Measurements from ENCODE around the gene KLHL22.
A peak's percentile ranks its signal among the peaks of the same experiment; 100 is the strongest.
"Not testable (repeated sequence)": the region's sequence is repeated elsewhere in the genome, so short reads cannot be mapped to it uniquely, and the experiment has no call there.

Gene KLHL22

GRCh38 chr22:20525048-20525447 lies 29.5 kb upstream of the KLHL22 start:
- intact Hi-C loops (cut with DNase I) = no loop called here
- DNase-seq = no peak

DNA sequence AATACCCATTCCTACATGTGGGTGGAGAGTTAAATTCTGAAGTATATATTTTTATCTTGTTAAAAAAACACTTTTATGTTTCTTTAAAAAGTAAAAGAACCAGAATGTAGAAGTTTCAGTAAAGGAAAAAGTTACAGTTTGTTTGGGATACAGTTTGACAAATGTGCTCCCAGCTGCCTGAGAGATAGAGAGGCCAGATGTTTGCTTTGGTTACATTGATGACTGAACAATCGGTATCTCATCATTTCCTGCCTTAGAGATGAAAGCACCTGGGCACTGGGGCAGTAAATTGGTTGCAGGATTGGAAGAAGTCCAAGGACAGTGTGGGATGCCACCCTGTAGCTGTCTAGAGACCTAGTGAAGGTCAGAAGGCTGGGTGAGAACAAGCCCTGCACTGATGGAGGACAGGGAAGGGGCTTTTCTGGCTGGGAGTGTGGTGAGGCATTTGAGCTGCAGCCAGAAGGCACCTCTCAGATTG lies 28.4 kb upstream of the KLHL22 start:
- intact Hi-C loops (cut with DNase I) = no loop called here
- peak in 1 of 10 donors; percentile 17 for DNase-seq

- DNase-seq = peak in 1 of 10 donors; percentile 63
- intact Hi-C loops (cut with DNase I) = no loop called here
Observed at GRCh38 chr22:20523086-20523983, 27.7 kb upstream of the KLHL22 start.

DNA sequence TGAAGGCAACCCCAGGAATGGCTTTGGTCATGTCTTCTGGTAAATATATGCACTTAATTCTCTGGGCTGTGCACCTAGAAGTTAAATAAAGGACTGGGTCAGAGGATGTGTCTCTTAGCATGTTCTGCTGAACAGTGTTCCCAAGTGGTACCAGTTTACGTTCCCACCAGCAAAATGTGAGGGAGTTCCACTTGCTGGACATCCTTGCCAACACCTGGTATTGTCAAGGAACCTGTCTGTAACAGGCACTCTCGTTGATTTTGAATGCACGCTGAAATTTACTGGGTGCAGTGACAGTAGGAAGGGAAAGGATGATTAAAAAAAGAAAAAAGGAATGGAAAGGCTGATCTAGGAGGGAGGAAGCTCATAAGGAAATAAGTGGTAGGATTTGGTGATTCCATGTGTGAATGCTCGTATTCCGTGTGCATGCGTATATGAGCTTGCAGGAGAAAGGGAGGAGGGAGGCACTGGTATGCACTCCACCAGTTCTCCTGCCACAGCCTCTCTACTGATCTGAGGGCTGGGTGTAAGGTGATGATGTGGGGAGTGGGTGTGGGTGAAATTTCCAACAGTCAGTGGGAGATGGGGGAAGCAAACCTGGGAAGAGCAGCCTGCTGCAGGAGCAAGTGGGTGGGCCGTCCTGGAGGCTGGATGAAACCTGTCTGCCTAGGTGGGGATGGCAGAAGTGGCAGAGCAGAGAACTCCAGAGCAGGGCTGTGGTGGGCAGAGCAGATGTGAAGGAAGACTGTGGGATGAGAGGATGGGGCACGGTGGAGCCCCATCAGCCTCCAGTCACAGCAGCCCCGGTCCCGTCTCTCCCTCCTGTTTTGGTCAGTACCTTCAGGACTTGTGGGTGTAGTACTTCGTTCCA lies 26.8 kb upstream of the KLHL22 start:
- intact Hi-C loops (cut with DNase I) = no loop called here
- DNase-seq = peak in 1 of 10 donors; percentile 72

- peak in 1 of 10 donors; percentile 68 for DNase-seq
- intact Hi-C loops (cut with DNase I) = no loop called here
Observed at GRCh38 chr22:20520093-20520511, 24.5 kb upstream of the KLHL22 start.

DNA sequence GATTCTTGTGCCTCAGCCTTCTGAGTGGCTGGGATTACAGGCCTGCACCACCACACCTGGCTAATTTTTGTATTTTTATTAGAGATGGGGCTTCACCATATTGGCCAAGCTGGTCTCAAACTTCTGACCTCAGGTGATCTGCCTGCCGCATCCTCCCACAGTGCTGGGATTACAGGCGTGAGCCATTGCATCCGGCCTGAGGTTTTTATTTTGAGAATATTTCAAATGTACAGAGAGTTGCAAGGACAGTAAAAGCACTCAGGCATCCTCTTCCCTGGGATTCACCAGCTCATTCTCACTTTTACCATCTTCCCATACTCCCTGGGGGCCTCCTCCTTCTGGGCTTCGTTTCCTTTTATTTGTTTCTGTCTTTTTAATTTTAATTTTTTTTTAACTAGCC lies 24.0 kb upstream of the KLHL22 start:
- DNase-seq = peak in 1 of 10 donors; percentile 54
- intact Hi-C loops (cut with DNase I) = no loop called here

- DNase-seq = peak in 1 of 10 donors; percentile 68
- intact Hi-C loops (cut with DNase I) = no loop called here
Observed at GRCh38 chr22:20517841-20518592, 22.4 kb upstream of the KLHL22 start.

GRCh38 chr22:20517422-20517821 lies 21.8 kb upstream of the KLHL22 start:
- intact Hi-C loops (cut with DNase I) = no loop called here
- peak in 1 of 10 donors; percentile 24 for DNase-seq

DNA sequence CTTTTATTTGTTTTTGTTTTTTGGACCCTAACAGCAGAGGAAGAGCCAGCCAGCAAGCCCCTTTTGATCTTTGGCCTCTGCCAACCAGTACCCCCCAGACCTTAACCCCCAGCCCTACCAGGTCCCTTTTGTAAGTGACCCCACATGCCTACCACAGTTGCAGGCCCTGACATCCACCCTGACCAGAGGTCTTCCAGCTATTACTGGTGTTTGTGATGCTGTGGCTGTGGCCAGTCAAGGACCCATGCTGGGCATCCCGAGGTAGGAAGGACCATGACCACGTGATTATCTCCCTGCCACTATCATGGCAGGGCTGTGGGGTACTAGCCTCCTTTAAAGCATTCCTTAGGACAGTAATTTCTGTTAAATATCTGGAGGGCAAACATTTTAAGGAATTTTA lies 20.8 kb upstream of the KLHL22 start:
- DNase-seq = peak in 1 of 10 donors; percentile 43
- intact Hi-C loops (cut with DNase I) = no loop called here

- intact Hi-C loops (cut with DNase I) = no loop called here
- DNase-seq = peak in 1 of 10 donors; percentile 46
Observed at GRCh38 chr22:20514658-20515406, 19.2 kb upstream of the KLHL22 start.

GRCh38 chr22:20511578-20512229 lies 16.1 kb upstream of the KLHL22 start:
- intact Hi-C loops (cut with DNase I) = no loop called here
- DNase-seq = no peak

DNA sequence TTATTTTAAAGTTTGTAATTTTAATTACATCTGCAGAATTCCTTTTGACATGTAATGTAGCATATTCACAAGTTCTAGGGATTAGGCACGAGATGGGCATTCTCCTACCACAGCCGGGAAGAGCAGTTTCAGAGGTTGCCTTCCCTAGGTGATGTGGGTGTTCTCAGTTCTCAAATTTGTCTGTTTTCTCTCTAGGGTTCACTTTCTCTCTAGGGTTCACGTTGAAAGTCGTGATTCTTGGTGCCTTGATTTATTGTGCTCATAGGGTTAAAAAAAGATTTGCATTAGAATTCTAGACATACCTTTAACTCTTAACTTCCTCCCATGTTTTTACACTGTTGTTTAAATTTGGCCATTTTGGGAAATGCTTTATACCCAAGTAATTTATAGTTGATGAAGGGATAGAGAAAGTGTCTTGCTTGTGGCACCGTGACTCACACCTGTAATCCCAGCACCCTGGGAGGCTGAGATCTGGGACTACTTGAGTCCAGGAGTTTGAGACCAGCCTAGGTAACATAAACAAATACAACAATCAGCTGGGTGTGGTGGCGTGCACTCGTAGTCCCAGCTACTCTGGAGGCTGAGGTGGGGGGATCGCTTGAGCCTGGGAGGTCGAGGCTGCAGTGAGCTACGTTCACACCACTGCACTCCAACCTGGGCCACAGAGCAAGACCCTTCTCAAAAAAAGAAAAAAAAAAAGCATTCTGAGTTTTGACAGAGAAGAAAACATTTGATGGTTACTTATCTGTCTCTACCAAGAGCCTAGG lies 15.4 kb upstream of the KLHL22 start:
- intact Hi-C loops (cut with DNase I) = no loop called here
- DNase-seq = no peak

DNA sequence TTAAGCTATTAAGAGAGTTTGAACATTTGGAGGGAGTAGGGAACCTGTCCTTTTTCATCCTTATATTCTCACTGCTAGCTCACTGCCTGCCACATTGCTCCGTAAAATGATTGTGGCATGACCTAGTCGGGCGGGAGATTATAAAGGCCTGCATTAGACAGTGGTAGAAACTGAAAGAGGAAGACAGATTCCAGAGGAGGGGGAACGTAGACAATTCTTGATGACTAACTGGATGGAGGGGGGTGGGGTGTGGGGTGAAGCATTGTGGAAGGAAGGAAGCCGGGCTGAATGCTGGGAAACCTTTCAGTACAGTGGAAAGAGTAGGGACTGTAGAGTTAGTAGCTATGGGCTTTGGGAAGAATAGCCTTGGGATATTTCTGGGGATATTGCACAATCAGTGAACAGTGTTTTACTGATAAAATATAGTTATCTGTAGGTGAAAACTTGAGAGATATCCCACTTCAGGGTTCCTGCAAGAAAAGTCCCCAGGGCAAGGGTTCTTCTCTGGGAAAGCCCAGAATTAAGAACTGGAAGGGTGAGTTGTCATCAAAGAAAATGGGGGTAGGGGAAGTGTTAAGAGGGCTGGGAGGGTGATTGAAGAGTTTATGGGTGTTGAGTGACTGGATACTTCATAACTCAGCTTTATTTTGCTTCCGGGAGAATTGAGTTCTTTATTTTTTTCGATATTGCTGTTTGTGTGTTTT lies 13.9 kb upstream of the KLHL22 start:
- intact Hi-C loops (cut with DNase I) = loop anchor here (5.0 kb wide), 1 partner anchor 53 kb away; no protein-coding TSS in a partner anchor
- peak in 2 of 10 donors; percentile 46 to 50 for DNase-seq

DNA sequence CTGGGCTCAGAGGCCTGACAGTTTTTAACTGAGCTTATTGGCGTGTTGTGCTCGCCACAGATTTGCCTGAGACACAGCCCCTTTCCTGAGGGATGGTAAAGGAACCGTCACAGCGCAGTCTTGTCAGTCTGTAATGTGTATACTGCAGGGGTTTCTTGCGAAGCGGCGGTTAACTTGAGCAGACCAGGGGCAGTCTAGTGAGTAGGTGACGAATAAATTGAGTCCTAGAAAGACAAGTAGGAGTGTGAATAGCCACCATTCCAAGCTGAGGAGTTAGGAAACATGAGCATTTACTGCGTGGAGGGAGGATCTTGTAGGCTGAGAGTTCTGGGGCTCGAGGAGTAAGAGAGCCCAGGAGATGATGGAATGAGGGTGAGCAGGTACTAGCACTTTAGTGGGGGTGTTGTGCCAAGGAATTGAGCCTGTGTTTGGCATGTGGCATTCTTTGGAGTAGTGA lies 13.2 kb upstream of the KLHL22 start:
- DNase-seq = no peak

GRCh38 chr22:20508067-20508755 lies 12.6 kb upstream of the KLHL22 start:
- intact Hi-C loops (cut with DNase I) = loop anchor here (5.0 kb wide), 1 partner anchor 54 kb away; no protein-coding TSS in a partner anchor
- DNase-seq = not testable (repeated sequence)

More for the DNA sequence above, 13.2 kb upstream of the KLHL22 start:
- intact Hi-C loops (cut with DNase I) = loop anchor here (5.0 kb wide), 1 partner anchor 53 kb away; no protein-coding TSS in a partner anchor

DNA sequence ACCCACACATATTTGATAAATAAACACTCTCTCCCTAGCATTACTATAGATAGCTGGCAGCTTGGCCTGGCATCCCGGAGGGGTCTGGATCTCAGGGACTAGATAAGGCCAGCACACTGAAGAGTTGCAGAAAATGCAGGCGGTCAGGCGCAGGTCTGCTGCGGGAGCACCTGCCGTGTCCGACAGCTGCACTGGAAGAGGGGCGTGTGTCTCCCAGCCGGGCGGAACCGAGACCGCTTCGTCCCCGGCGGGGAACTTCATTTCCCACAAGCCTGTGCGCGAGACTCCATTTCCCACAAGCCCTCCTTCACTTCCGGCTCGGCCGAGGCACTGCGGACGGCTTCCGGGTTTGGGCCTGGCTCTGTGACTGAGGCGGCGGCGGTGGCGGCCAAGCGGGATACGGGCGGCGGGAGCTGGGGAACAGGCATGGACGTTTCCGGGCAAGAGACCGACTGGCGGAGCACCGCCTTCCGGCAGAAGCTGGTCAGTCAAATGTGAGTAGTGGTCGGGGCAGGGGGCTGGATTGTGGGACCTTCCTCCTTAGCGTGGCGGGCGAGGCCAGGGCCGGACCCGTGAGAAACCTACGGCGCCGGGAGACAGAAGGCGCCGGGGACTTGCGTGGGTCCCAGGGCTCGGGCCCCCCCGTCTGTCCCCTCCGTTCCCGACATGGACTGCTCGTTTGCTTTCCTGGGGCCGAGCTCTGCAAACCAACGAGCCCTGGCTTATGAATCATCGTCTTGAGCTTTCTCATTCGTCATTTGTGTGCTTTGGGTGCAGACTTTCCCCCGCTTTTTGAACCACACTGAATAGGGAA lies 11.9 kb upstream of the KLHL22 start, which contains the start of gene MED15:
MED15 (plus strand) TSS at position 358 of the 814 bp plus-strand sequence; CDS start at position 427, 69 bp downstream.
- DNase-seq = peak; percentile 84 to 98 (median 91)
- intact Hi-C loops (cut with DNase I) = loop anchor here (5.0 kb wide), 1 partner anchor 55 kb away; no protein-coding TSS in a partner anchor
